Dermis lymphatic vessel endothelial cell (primary cell): Measurements from ENCODE around the gene LRIG3. TPM values are rescaled to one million over a fixed set of nuclear protein-coding genes. Genes with fewer than 3 reads are reported as not detected.

ENCODE experiments used
- total RNA-seq: library from RNA; depleted of rRNA; stranded (reverse); fragments of >200 nt; gene quantifications from 2 replicates; pipeline ENCODE4 v1.2.1, GENCODE V29; 2014

LRIG3 gene
- 28.6 and 40.4 TPM in 2 replicates for total RNA-seq

GRCh38 chr12:58920102-58920960 lies at the start of gene LRIG3:
LRIG3 (minus strand) TSS chr12:58920504; CDS start chr12:58920235, 269 bp downstream.

